Colonic mucosa (tissue), 4 donors: ENCODE measurements around the gene PRELP. TPM values are rescaled to one million over a fixed set of nuclear protein-coding genes. Genes with fewer than 3 reads are reported as not detected.
A peak's percentile ranks its signal among the peaks of the same experiment; 100 is the strongest.

Experiments used
- DNase-seq: peaks from one replicate; pipeline ENCODE4 v3.0.0-alpha.2; 2020
- H3K27ac ChIP-seq: fragments of 200-600 bp; one replicate; pipeline ENCODE4 v1.8.0; 2021
- H3K27me3 ChIP-seq: fragments of 200-600 bp; one replicate; pipeline ENCODE4 v1.8.0; 2021
- H3K36me3 ChIP-seq: fragments of 200-600 bp; one replicate; pipeline ENCODE4 v1.8.0; 2021
- H3K4me1 ChIP-seq: fragments of 200-600 bp; one replicate; pipeline ENCODE4 v1.8.0; 2021; ENCODE audit warnings: mild to moderate bottlenecking
- H3K4me3 ChIP-seq: fragments of 200-600 bp; one replicate; pipeline ENCODE4 v1.8.0; 2021
- H3K9ac ChIP-seq, 2 donors: one replicate each; pipeline ENCODE4 v1.7.0; 2013; ENCODE audit warnings: control low read depth in 2 of 2, low read depth in 2 of 2, low read length in 2 of 2
- H3K9me3 ChIP-seq: fragments of 200-600 bp; one replicate; pipeline ENCODE4 v1.8.0; 2021
- CTCF ChIP-seq: fragments of 200-600 bp; IDR thresholded peaks from one replicate; pipeline ENCODE4 v1.8.0; 2022; ENCODE audit warnings: antibody characterized with exemption, mild to moderate bottlenecking
- intact Hi-C: fragments of 100-400 bp; cut with DNase I; formaldehyde crosslinking; loops from one replicate; pipeline ENCODE4 v1.14.1; 2022
- total RNA-seq, 2 donors: library from RNA; stranded (reverse); fragmentation: NEBNext Ultra II Directional in 1 of 2; extraction: Animal tissue kit (Norgen Biotek cat#: 25700) in 1 of 2; gene quantifications; one replicate each; pipeline ENCODE4 v1.2.1, GENCODE V29; 2021
- donor health status: healthy.
- donor health status: DM: no; HTN: no; CAD: no.
- donor health status: DM: no; HTN: no; CAD: no.

PRELP gene
- total RNA-seq, 2 donors from 2014 or later: 2.4 to 9.3 TPM

- no peak for TF ChIP-seq CTCF
- no peak for DNase-seq
- H3K27me3 ChIP-seq: no peaks in the 10 kb centered on the region
- H3K36me3 ChIP-seq: no peaks in the 10 kb centered on the region
- intact Hi-C loops: no loop called here
- no peak overlapping the region for H3K4me3 ChIP-seq
- H3K9ac ChIP-seq: no peak overlapping the region
- no peak overlapping the region for H3K27ac ChIP-seq
- H3K4me1 ChIP-seq: peaks cover 3% of the 10 kb centered on the region
- no peaks in the 10 kb centered on the region for H3K9me3 ChIP-seq
These were observed 40.0 kb upstream of the PRELP start for GRCh38 chr1:203435615-203436014.

DNA sequence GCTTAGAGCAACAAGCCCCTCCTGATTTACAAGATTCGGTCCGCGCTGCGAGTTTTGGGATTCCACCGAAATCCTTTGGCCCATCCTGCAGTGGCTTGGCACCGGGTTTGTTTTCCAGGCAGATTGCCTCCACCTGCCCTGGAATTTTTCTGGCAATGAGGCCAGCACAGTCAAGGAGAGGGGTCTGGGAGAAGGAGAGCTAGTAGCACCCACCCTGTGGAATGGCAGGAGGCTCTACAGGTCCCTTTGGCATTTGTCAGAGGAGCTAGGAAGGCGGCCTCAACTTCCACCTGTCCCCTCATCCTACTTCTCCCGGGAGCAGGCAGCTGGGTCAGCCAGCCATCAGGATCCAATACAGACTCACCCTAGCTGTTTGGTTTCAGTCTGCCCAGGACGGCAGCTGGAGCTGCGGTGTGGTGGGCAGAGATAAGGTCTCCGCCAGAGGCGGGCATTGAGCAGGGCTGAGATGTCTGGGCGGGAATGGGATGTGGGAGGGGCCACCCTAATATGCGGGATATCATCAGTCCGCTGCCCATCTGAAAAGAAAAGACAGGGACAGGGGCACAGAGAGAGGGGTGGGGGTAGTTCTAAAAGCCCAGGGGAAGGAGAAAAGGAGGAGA lies 37.8 kb upstream of the PRELP start:
- no peak for TF ChIP-seq CTCF
- intact Hi-C loops: no loop called here
- DNase-seq: no peak
- Histone ChIP-seq H3K27ac (no peak overlapping the region), H3K4me1 (peaks cover 4% of the 10 kb centered on the region), H3K4me3 (no peak overlapping the region), H3K9me3 (no peaks in the 10 kb centered on the region), H3K36me3 (no peaks in the 10 kb centered on the region), H3K9ac (no peak overlapping the region), H3K27me3 (no peaks in the 10 kb centered on the region)

DNA sequence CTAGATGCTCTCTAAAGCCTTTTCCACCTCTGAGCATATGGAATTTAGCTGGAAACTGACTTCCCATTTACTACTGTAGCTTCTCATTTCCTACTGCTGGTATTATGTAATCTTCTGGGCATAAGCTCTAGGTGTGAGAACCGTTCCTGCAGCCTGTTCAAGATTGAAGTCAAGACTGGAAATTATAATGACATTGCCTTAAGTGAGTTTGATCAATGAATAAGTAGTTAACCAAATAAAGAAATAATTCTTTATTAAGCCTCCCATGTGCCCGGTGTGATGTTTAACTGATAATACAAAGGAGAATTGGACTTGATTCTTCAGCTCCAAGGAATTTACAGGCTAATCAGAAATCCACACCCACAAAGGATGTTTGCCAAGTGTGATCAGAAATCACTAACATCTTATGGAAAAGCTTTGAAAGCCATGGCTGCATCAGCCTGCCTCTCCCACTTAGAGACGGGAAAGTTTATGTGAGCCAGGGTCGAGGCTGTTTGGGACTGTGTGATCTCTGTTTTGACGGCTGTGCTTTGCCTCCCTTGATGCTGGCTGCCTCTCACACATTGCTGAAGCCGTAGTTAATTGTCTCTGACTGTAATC lies 36.4 kb upstream of the PRELP start:
- Histone ChIP-seq H3K9ac (peak overlapping the region in 1 of 2 donors; percentile 38), H3K36me3 (no peaks in the 10 kb centered on the region), H3K4me3 (no peak overlapping the region), H3K4me1 (peaks cover 4% of the 10 kb centered on the region), H3K27me3 (no peaks in the 10 kb centered on the region), H3K27ac (no peak overlapping the region), H3K9me3 (no peaks in the 10 kb centered on the region)
- TF ChIP-seq CTCF: no peak
- intact Hi-C loops: no loop called here
- no peak for DNase-seq

DNA sequence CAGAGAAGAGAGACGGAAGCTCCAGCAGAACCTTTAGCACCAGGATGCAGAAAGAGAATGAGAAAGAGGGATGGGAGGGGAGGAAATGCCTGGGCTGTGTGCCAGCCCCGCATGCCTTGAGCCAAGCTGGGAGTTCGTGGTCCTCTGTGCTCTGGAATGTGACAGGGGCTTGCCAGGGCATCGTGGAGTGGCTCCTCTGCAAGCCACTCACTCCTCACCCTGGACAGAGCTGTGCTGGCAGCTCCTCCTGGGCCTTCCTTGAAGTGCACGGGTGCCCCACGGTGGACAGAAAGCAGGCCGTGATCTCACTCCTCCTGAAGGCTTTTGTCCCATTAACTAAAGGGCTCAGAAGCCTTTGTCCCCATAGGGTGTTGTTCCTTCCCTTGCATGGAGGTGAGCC lies 34.8 kb upstream of the PRELP start:
- intact Hi-C loops: loop anchor here (2.0 kb wide), 2 partner anchors 46 to 100 kb away; no protein-coding TSS in a partner anchor
- peak overlapping the region in 1 of 2 donors; percentile 60 for H3K9ac ChIP-seq
- peak; percentile 49 for TF ChIP-seq CTCF

GRCh38 chr1:203441766-203442165 lies 33.8 kb upstream of the PRELP start:
- TF ChIP-seq CTCF: no peak
- intact Hi-C loops: loop anchor here (2.0 kb wide), 3 partner anchors 45 to 167 kb away; no protein-coding TSS in a partner anchor
- peaks cover 4% of the 10 kb centered on the region for H3K4me1 ChIP-seq
- H3K27me3 ChIP-seq: no peaks in the 10 kb centered on the region
- no peak overlapping the region for H3K27ac ChIP-seq
- DNase-seq: no peak
- no peak overlapping the region for H3K4me3 ChIP-seq
- H3K36me3 ChIP-seq: no peaks in the 10 kb centered on the region
- no peak overlapping the region for H3K9ac ChIP-seq
- H3K9me3 ChIP-seq: no peaks in the 10 kb centered on the region

More for the DNA sequence above, 34.8 kb upstream of the PRELP start:
- H3K36me3 ChIP-seq: no peaks in the 10 kb centered on the region
- no peaks in the 10 kb centered on the region for H3K9me3 ChIP-seq
- peak; percentile 79 for DNase-seq
- H3K4me1 ChIP-seq: peaks cover 4% of the 10 kb centered on the region
- no peak overlapping the region for H3K27ac ChIP-seq
- H3K4me3 ChIP-seq: no peak overlapping the region
- no peaks in the 10 kb centered on the region for H3K27me3 ChIP-seq
